Ishikawa (cell line): ENCODE measurements around the gene KCNH2.

Source experiments
- EGR1 ChIP-seq: IDR thresholded peaks from 2 replicates; pipeline ENCODE4 v1.6.1; 2012
- EP300 ChIP-seq: IDR thresholded peaks from 2 replicates; pipeline ENCODE4 v1.6.1; 2012; ENCODE audit warnings: borderline replicate concordance
- REST ChIP-seq: IDR thresholded peaks from 2 replicates; pipeline ENCODE4 v1.6.1; 2012; ENCODE audit warnings: low read depth, mild to moderate bottlenecking
- YY1 ChIP-seq: IDR thresholded peaks from 2 replicates; pipeline ENCODE4 v1.6.1; 2012; ENCODE audit warnings: low read depth
- ZBTB7A ChIP-seq: IDR thresholded peaks from 2 replicates; pipeline ENCODE4 v1.6.1; 2012; ENCODE audit warnings: low read depth

- no peak for TF ChIP-seq REST
- TF ChIP-seq EGR1 = no peak
- TF ChIP-seq YY1 = no peak
- TF ChIP-seq ZBTB7A = no peak
- TF ChIP-seq EP300 = no peak
These were observed 69.9 kb downstream of the KCNH2 start for GRCh38 chr7:150908173-150908572.
